ENCODE results near the gene VENTX.

The VENTX gene

GRCh38 chr10:133246236-133246626 lies 8.6 kb downstream of the VENTX start:
- TF ChIP-seq MAX (IDR thresholded peaks at IDR 0.05) (no peak), CEBPB (IDR thresholded peaks at IDR 0.05) (no peak), REST (IDR thresholded peaks at IDR 0.05; ENCODE audit: low read depth) (no peak), TCF12 (IDR thresholded peaks at IDR 0.05; ENCODE audit: low read depth) (no peak), TEAD4 (IDR thresholded peaks at IDR 0.05) (no peak), EP300 (IDR thresholded peaks at IDR 0.05; ENCODE audit: borderline replicate concordance) (no peak), FOXM1 (IDR thresholded peaks at IDR 0.05; ENCODE audit: borderline replicate concordance, low read depth) (no peak), EGR1 (IDR thresholded peaks at IDR 0.05) (no peak), ZBTB7A (IDR thresholded peaks at IDR 0.05; ENCODE audit: low read depth) (no peak), CREB1 (IDR thresholded peaks at IDR 0.05; ENCODE audit: low read depth) (no peak), RAD21 (IDR thresholded peaks at IDR 0.05; ENCODE audit: low read depth) (no peak), TAF1 (IDR thresholded peaks at IDR 0.05; ENCODE audit: low read depth) (no peak), NFIC (IDR thresholded peaks at IDR 0.05) (no peak), YY1 (IDR thresholded peaks at IDR 0.05; ENCODE audit: low read depth) (no peak)

GRCh38 chr10:133247681-133248333 lies 10.2 kb downstream of the VENTX start:
- no peak for TF ChIP-seq RAD21 (IDR thresholded peaks at IDR 0.05; ENCODE audit: low read depth)
- TF ChIP-seq CREB1 (IDR thresholded peaks at IDR 0.05; ENCODE audit: low read depth) = no peak
- TF ChIP-seq ZBTB7A (IDR thresholded peaks at IDR 0.05; ENCODE audit: low read depth) = no peak
- no peak for TF ChIP-seq NFIC (IDR thresholded peaks at IDR 0.05)
- TF ChIP-seq TAF1 (IDR thresholded peaks at IDR 0.05; ENCODE audit: low read depth) = no peak
- TF ChIP-seq USF1 (IDR thresholded peaks at IDR 0.05) = no peak
- TF ChIP-seq FOXM1 (IDR thresholded peaks at IDR 0.05; ENCODE audit: borderline replicate concordance, low read depth) = no peak
- no peak for TF ChIP-seq TCF12 (IDR thresholded peaks at IDR 0.05; ENCODE audit: low read depth)
- no peak for TF ChIP-seq CEBPB (IDR thresholded peaks at IDR 0.05)
- no peak for TF ChIP-seq MAX (IDR thresholded peaks at IDR 0.05)
- TF ChIP-seq REST (IDR thresholded peaks at IDR 0.05; ENCODE audit: low read depth) = no peak
- TF ChIP-seq TEAD4 (IDR thresholded peaks at IDR 0.05) = no peak
- TF ChIP-seq EGR1 (IDR thresholded peaks at IDR 0.05) = no peak

GRCh38 chr10:133248334-133248715 lies 10.7 kb downstream of the VENTX start:
- TF ChIP-seq MAX (IDR thresholded peaks at IDR 0.05) (no peak), EGR1 (IDR thresholded peaks at IDR 0.05) (no peak), EP300 (IDR thresholded peaks at IDR 0.05; ENCODE audit: borderline replicate concordance) (no peak), TEAD4 (IDR thresholded peaks at IDR 0.05) (no peak), ZBTB7A (IDR thresholded peaks at IDR 0.05; ENCODE audit: low read depth) (no peak), YY1 (IDR thresholded peaks at IDR 0.05; ENCODE audit: low read depth) (no peak)

- TF ChIP-seq FOXM1 (IDR thresholded peaks at IDR 0.05; ENCODE audit: borderline replicate concordance, low read depth) (no peak), TCF12 (IDR thresholded peaks at IDR 0.05; ENCODE audit: low read depth) (no peak), ZBTB7A (IDR thresholded peaks at IDR 0.05; ENCODE audit: low read depth) (no peak), NFIC (IDR thresholded peaks at IDR 0.05) (no peak), TEAD4 (IDR thresholded peaks at IDR 0.05) (no peak), RAD21 (IDR thresholded peaks at IDR 0.05; ENCODE audit: low read depth) (no peak), MAX (IDR thresholded peaks at IDR 0.05) (no peak), YY1 (IDR thresholded peaks at IDR 0.05; ENCODE audit: low read depth) (no peak), EP300 (IDR thresholded peaks at IDR 0.05; ENCODE audit: borderline replicate concordance) (no peak)
Measured at GRCh38 chr10:133249094-133249780, 11.6 kb downstream of the VENTX start.

- TF ChIP-seq ZBTB7A (IDR thresholded peaks at IDR 0.05; ENCODE audit: low read depth) (no peak), TCF12 (IDR thresholded peaks at IDR 0.05; ENCODE audit: low read depth) (no peak), RAD21 (IDR thresholded peaks at IDR 0.05; ENCODE audit: low read depth) (no peak), REST (IDR thresholded peaks at IDR 0.05; ENCODE audit: low read depth) (no peak), TEAD4 (IDR thresholded peaks at IDR 0.05) (no peak), NFIC (IDR thresholded peaks at IDR 0.05) (no peak)
Measured at GRCh38 chr10:133249975-133250754, 12.5 kb downstream of the VENTX start.

All from Ishikawa (cell line).